GM12875 (cell line): Measurements from ENCODE around the gene KLK7.
"Not testable (repeated sequence)": the region's sequence is repeated elsewhere in the genome, so short reads cannot be mapped to it uniquely, and the experiment has no call there.

Experiments
- H3K4me3 ChIP-seq: one replicate; pipeline ENCODE4 v1.5.1; 2011; ENCODE audit warnings: low read depth, low read length, control low read depth
- TF ChIP-seq, protein P1 (sequence below): IDR thresholded peaks from 2 replicates; pipeline ENCODE4 v1.5.1; 2011; ENCODE audit warnings: low read depth, mild to moderate bottlenecking, control low read depth, inconsistent platforms, low read length, moderate library complexity, borderline replicate concordance; ENCODE audit not compliant: insufficient read depth

KLK7 gene

DNA sequence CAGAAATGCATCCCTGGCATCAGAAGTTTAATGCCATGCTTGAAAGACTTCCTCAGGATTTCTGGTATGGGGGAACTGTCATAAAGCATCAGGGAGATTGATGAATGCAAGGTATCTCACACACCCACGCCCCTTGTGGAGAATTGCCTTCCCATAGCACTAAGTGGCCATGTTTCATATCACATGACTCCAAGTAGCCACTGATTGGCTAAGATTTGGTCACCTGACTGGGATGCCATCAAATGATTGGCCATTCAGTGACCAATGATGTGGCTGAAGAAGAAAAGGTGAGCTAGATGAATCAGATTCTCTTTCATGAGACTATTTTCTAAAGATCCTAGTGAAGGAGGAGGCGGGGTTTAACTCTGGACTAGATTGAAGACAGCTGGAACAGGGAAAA, 10.4 kb upstream of the KLK7 start:
- no peak overlapping the region for H3K4me3 ChIP-seq
- TF ChIP-seq, protein P1, sequence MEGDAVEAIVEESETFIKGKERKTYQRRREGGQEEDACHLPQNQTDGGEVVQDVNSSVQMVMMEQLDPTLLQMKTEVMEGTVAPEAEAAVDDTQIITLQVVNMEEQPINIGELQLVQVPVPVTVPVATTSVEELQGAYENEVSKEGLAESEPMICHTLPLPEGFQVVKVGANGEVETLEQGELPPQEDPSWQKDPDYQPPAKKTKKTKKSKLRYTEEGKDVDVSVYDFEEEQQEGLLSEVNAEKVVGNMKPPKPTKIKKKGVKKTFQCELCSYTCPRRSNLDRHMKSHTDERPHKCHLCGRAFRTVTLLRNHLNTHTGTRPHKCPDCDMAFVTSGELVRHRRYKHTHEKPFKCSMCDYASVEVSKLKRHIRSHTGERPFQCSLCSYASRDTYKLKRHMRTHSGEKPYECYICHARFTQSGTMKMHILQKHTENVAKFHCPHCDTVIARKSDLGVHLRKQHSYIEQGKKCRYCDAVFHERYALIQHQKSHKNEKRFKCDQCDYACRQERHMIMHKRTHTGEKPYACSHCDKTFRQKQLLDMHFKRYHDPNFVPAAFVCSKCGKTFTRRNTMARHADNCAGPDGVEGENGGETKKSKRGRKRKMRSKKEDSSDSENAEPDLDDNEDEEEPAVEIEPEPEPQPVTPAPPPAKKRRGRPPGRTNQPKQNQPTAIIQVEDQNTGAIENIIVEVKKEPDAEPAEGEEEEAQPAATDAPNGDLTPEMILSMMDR = no peak

DNA sequence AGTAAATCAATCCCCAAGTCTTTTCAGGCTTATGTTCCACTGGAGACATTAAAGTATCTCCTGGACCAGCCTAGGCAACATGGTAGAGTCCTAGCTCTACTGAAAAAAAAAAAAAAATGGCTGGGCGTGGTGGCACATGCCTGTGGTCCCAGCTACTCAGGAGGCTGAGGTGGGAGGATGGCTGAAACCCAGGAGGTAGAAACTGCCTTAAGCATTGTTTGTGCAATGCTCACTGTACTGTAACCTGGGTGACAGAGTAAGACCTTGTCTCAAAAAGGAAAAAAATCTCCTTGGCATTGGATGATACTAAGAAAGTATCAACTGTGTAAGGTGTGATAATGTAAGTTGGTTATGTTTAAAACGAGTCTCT, 8.9 kb upstream of the KLK7 start:
- H3K4me3 ChIP-seq = no peak overlapping the region
- TF ChIP-seq, protein P1 = no peak

DNA sequence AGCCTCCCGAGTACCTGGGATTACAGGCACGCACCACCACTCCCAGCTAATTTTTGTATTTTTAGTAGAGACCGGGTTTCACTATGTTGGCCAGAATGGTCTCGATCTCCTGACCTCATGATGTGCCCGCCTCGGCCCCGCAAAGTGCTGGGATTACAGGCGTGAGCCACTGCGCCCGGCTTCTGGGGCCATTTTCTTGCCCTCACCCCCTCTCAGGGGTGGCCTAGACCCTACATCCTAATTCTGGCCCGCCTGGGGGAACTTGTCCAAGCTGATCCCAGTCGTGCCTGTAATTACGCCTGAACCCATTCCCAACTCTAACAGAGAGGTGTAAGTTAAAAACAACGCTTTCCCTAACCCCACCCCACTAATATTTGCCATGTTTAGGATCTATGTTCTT, 699 bp upstream of the KLK7 start:
- not testable (repeated sequence) for H3K4me3 ChIP-seq

DNA sequence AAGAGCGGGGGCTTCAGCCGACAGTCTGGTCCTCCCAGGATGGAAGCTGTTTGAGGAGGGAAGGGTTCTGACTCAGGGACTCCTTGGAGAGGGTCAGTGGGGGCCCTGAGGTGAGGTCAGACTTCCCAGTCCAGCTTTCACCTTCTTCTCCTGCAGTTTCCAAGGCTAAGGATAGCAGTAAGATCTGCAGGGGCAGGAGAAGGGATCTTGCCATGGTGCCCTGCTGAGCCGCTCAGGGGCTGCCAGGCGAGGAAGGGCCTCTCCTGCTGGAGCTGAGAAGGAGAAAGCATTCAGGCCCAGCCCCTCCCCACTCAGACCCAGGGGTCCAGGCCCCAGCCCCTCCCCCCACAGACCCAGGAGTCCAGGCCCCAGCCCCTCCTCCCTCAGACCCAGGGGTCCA, 1.5 kb downstream of the KLK7 start:
- TF ChIP-seq, protein P1 = no peak
- no peak overlapping the region for H3K4me3 ChIP-seq

DNA sequence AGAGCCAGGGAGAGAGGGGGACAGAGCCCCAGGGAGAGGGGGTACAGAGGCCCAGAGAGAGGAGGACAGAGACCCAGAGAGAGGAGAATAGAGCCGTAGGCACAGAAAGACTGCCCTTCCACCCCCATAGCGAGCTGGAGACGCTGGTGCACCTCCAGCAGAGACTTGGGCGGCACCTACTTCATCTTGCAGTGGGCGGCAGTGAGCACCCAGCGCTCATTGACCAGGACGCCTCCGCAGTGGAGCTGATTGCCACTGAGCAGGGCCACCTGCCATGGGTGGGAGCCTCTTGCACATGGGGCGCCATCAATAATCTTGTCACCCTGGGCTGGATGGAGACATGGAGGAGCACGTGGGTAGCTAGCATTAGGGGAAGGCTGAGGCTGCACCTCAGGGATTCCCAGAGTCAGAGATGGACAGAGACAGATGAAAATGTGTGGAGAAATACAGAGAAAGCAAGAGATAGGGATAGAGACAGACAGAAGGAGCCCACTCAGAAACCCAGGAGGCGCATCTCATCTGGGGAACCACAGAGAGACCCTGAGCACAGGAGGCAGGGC, 2.0 kb downstream of the KLK7 start:
- H3K4me3 ChIP-seq = no peak overlapping the region
- TF ChIP-seq, protein P1 = no peak

DNA sequence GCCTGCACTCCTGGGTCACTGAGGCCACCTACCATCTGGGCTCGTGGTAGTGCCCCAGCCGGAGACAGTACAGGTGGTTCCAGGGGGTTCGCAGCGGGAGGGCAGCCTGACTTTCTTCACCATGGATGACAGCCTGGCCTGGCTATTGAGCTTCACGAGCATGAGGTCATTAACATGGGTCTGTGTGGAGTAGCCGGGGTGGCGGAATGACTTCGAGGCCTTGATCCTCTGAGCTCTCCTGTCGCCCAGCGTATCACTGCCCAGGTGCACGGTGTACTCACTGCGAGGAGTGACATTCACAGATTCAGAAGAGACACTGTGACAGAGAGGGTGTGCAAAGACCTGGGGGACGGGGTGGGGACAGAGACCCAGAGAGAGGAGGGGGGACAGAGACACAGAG, 3.5 kb downstream of the KLK7 start:
- no peak overlapping the region for H3K4me3 ChIP-seq
- TF ChIP-seq, protein P1 = no peak

DNA sequence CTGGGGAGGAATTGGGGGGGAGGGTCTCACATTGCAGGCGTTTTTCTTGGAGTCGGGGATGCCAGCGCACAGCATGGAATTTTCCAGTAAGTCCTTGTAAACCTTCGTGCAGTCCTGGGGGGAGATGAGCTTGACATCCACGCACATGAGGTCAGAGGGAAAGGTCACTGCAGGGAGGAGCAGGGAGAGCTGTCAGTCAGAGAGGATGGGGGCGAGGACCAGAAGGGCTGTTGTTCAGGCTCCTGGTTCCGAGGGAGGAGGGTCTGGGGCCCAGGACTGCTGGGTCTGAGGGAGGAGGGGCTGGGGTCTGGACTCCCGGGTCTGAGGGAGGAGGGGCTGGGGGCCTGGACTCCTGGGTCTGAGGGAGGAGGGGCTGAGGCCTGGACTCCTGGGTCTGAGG, 4.0 kb downstream of the KLK7 start:
- TF ChIP-seq, protein P1 = no peak
- no peak overlapping the region for H3K4me3 ChIP-seq
